WTC11 (cell line): Measurements from ENCODE around the gene B4GALT2. TPM values are rescaled to one million over a fixed set of nuclear protein-coding genes. Genes with fewer than 3 reads are reported as not detected.

Experiments used
- ATAC-seq: fragments of 200-7000 bp; cut with Tn5 transposase; 2 replicates; pipeline ENCODE4 v1.10.0; 2021; ENCODE audit warnings: mild to moderate bottlenecking, moderate library complexity
- CTCF ChIA-PET: fragments of 300-600 bp; sonication (Branson Sonifier 250); formaldehyde crosslinking; loops from one replicate; lab custom pipeline; 2021; ENCODE audit warnings: antibody characterized with exemption; lab: Charles Lee
- POLR2A ChIA-PET: fragments of 350-600 bp; sonication (Branson Sonifier 250); formaldehyde crosslinking; loops from one replicate; lab custom pipeline; 2021; ENCODE audit warnings: antibody characterized with exemption; lab: Charles Lee
- DNase-seq: peaks from one replicate; pipeline ENCODE4 v3.0.0; 2021; ENCODE audit warnings: low spot score
- H3K27ac Mint-ChIP-seq: 2 replicates; pipeline ENCODE4 v1.8.0; 2021; ENCODE audit warnings: mixed read lengths
- H3K27me3 Mint-ChIP-seq: 2 replicates; pipeline ENCODE4 v1.8.0; 2021; ENCODE audit warnings: low read depth, mild to moderate bottlenecking, moderate library complexity, mixed read lengths
- H3K36me3 Mint-ChIP-seq: 2 replicates; pipeline ENCODE4 v1.8.0; 2021; ENCODE audit warnings: mixed read lengths
- H3K4me1 Mint-ChIP-seq: 2 replicates; pipeline ENCODE4 v1.8.0; 2022; ENCODE audit warnings: mixed read lengths
- H3K4me3 Mint-ChIP-seq: 2 replicates; pipeline ENCODE4 v1.8.0; 2021; ENCODE audit warnings: mild to moderate bottlenecking, moderate library complexity, mixed read lengths
- H3K9me3 Mint-ChIP-seq: 2 replicates; pipeline ENCODE4 v1.8.0; 2021; ENCODE audit warnings: mixed read lengths
- CREB1 ChIP-seq: sonication (generic); formaldehyde crosslinking; IDR thresholded peaks from 2 replicates; pipeline ENCODE4 v1.8.0; 2023; ENCODE audit warnings: mild to moderate bottlenecking, missing genetic modification reagents
- FOXJ3 ChIP-seq: sonication (generic); formaldehyde crosslinking; IDR thresholded peaks from 2 replicates; pipeline ENCODE4 v1.9.0; 2021; ENCODE audit warnings: missing genetic modification reagents, mild to moderate bottlenecking, borderline replicate concordance
- GABPB1 ChIP-seq: sonication (generic); formaldehyde crosslinking; IDR thresholded peaks from 2 replicates; pipeline ENCODE4 v1.8.1; 2023; ENCODE audit warnings: mild to moderate bottlenecking, missing genetic modification reagents
- RORB ChIP-seq: fragments of 250-450 bp; sonication (Bioruptor Pico); IDR thresholded peaks from 2 replicates; pipeline ENCODE4 v1.9.0; 2021; ENCODE audit warnings: mild to moderate bottlenecking
- ZNF121 ChIP-seq: sonication (generic); formaldehyde crosslinking; IDR thresholded peaks from 2 replicates; pipeline ENCODE4 v1.8.0; 2023; ENCODE audit warnings: missing genetic modification reagents
- ZNF219 ChIP-seq: sonication (generic); formaldehyde crosslinking; IDR thresholded peaks from 2 replicates; pipeline ENCODE4 v1.8.0; 2023; ENCODE audit warnings: missing genetic modification reagents, mild to moderate bottlenecking, borderline replicate concordance
- total RNA-seq: library from RNA; stranded (reverse); gene quantifications from 3 replicates; pipeline ENCODE4 v1.2.3, GENCODE V29; 2021
- TF ChIP-seq, protein P1 (sequence below): sonication (generic); formaldehyde crosslinking; conservative IDR thresholded peaks from 2 replicates; pipeline ENCODE4 v1.8.1; 2023; ENCODE audit warnings: mild to moderate bottlenecking, low read depth, missing genetic modification reagents, moderate library complexity
- TF ChIP-seq, protein P2 (sequence below): fragments of 250-450 bp; sonication (Bioruptor Pico); IDR thresholded peaks from 2 replicates; pipeline ENCODE4 v1.9.0; 2021; ENCODE audit warnings: moderate library complexity, mild to moderate bottlenecking, inconsistent platforms, borderline replicate concordance
- TF ChIP-seq, protein P3 (sequence below): sonication (generic); formaldehyde crosslinking; IDR thresholded peaks from 2 replicates; pipeline ENCODE4 v1.8.0; 2022; ENCODE audit warnings: missing genetic modification reagents
- TF ChIP-seq, protein P4 (sequence below): sonication (generic); formaldehyde crosslinking; IDR thresholded peaks from 2 replicates; pipeline ENCODE4 v1.8.1; 2022; ENCODE audit warnings: missing genetic modification reagents, borderline replicate concordance
- TF ChIP-seq, protein P5 (sequence below): sonication (generic); formaldehyde crosslinking; IDR thresholded peaks from 2 replicates; pipeline ENCODE4 v1.8.0; 2022; ENCODE audit warnings: mild to moderate bottlenecking, missing genetic modification reagents
- TF ChIP-seq, protein P6 (sequence below): sonication (generic); formaldehyde crosslinking; IDR thresholded peaks from 2 replicates; pipeline ENCODE4 v1.8.1; 2023; ENCODE audit warnings: mild to moderate bottlenecking, missing genetic modification reagents
- TF ChIP-seq, protein P7 (sequence below): sonication (generic); formaldehyde crosslinking; IDR thresholded peaks from 2 replicates; pipeline ENCODE4 v1.8.0; 2022; ENCODE audit warnings: mild to moderate bottlenecking, missing genetic modification reagents

B4GALT2 gene
- total RNA-seq, 1 experiment from 2014 or later, result 66.7 TPM

DNA sequence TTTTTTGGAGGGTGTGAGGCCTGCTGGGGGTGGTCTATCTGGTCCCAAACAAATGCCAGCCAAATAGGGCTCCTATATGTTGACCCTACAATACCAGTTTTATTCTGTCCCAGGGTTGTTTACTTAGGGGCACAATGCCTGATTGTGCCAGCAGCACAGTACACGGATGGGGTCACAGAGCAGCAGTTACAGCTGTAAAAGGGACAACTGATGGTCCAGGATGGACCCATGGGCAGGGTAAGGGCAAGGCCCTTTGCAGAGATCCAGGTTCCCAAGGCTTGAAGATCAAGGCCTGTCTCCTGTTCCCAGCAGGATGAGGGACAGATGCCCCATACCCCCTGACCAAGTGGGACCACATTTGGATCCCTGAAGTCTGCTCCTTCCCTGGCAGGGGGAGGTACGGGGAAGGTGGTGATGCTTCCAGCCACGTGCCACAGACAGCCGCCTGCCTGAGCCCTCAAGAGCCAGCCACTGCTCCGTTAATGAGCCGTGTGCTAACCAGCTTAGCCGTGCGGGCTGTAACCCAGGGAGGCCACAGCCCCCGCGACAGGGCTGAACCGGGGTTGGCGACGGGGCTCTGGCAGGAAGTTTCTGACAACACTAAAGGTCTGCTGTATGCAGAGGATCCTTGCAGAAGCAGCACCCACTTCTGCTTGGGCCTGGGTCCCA, 34.1 kb downstream of the B4GALT2 start (continued):
- TF ChIP-seq, protein P1, sequence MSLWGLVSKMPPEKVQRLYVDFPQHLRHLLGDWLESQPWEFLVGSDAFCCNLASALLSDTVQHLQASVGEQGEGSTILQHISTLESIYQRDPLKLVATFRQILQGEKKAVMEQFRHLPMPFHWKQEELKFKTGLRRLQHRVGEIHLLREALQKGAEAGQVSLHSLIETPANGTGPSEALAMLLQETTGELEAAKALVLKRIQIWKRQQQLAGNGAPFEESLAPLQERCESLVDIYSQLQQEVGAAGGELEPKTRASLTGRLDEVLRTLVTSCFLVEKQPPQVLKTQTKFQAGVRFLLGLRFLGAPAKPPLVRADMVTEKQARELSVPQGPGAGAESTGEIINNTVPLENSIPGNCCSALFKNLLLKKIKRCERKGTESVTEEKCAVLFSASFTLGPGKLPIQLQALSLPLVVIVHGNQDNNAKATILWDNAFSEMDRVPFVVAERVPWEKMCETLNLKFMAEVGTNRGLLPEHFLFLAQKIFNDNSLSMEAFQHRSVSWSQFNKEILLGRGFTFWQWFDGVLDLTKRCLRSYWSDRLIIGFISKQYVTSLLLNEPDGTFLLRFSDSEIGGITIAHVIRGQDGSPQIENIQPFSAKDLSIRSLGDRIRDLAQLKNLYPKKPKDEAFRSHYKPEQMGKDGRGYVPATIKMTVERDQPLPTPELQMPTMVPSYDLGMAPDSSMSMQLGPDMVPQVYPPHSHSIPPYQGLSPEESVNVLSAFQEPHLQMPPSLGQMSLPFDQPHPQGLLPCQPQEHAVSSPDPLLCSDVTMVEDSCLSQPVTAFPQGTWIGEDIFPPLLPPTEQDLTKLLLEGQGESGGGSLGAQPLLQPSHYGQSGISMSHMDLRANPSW (CRISPR knock-in tag), result no peak
- TF ChIP-seq, protein P2, sequence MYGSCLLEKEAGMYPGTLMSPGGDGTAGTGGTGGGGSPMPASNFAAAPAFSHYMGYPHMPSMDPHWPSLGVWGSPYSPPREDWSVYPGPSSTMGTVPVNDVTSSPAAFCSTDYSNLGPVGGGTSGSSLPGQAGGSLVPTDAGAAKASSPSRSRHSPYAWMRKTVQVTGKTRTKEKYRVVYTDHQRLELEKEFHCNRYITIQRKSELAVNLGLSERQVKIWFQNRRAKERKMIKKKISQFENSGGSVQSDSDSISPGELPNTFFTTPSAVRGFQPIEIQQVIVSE, result no peak
- TF ChIP-seq, protein P3, sequence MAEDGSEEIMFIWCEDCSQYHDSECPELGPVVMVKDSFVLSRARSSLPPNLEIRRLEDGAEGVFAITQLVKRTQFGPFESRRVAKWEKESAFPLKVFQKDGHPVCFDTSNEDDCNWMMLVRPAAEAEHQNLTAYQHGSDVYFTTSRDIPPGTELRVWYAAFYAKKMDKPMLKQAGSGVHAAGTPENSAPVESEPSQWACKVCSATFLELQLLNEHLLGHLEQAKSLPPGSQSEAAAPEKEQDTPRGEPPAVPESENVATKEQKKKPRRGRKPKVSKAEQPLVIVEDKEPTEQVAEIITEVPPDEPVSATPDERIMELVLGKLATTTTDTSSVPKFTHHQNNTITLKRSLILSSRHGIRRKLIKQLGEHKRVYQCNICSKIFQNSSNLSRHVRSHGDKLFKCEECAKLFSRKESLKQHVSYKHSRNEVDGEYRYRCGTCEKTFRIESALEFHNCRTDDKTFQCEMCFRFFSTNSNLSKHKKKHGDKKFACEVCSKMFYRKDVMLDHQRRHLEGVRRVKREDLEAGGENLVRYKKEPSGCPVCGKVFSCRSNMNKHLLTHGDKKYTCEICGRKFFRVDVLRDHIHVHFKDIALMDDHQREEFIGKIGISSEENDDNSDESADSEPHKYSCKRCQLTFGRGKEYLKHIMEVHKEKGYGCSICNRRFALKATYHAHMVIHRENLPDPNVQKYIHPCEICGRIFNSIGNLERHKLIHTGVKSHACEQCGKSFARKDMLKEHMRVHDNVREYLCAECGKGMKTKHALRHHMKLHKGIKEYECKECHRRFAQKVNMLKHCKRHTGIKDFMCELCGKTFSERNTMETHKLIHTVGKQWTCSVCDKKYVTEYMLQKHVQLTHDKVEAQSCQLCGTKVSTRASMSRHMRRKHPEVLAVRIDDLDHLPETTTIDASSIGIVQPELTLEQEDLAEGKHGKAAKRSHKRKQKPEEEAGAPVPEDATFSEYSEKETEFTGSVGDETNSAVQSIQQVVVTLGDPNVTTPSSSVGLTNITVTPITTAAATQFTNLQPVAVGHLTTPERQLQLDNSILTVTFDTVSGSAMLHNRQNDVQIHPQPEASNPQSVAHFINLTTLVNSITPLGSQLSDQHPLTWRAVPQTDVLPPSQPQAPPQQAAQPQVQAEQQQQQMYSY (CRISPR knock-in tag), result no peak
- TF ChIP-seq, protein P4, sequence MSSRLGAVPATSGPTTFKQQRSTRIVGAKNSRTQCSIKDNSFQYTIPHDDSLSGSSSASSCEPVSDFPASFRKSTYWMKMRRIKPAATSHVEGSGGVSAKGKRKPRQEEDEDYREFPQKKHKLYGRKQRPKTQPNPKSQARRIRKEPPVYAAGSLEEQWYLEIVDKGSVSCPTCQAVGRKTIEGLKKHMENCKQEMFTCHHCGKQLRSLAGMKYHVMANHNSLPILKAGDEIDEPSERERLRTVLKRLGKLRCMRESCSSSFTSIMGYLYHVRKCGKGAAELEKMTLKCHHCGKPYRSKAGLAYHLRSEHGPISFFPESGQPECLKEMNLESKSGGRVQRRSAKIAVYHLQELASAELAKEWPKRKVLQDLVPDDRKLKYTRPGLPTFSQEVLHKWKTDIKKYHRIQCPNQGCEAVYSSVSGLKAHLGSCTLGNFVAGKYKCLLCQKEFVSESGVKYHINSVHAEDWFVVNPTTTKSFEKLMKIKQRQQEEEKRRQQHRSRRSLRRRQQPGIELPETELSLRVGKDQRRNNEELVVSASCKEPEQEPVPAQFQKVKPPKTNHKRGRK (CRISPR knock-in tag), result no peak
- TF ChIP-seq, protein P5, sequence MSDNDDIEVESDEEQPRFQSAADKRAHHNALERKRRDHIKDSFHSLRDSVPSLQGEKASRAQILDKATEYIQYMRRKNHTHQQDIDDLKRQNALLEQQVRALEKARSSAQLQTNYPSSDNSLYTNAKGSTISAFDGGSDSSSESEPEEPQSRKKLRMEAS (CRISPR knock-in tag), result no peak

DNA sequence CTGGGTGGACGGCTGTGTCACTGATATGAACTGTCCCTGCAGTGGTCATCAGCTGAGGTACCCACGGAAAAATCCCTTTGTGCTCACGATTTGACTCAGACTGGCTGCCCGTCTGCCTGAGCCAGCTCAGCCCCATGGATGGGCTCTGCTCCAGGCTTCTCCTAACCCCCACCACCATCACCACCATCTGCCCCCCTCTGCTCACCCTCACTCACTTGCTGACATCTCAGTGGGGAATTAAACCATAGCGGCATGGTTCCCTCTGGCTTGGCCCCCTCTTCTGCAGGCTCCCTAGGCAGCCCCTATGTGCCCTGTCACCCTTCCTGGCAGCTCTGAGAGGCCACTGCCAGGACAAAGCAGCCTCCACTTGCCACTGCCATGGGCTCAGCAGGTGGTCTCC, 34.9 kb downstream of the B4GALT2 start:
- POLR2A ChIA-PET, result interaction anchor here (0.6 to 0.8 kb wide), 2 partner anchors 21 to 728 kb away, joined by 5 to 7 read pairs; no protein-coding TSS in a partner anchor
- Mint-ChIP-seq H3K27ac (peak overlapping the region; percentile 22; the same call in 1 of the 2 replicates), H3K4me3 (no peak overlapping the region), H3K36me3 (no peaks in the 10 kb centered on the region), H3K9me3 (no peaks in the 10 kb centered on the region), H3K27me3 (no peaks in the 10 kb centered on the region), H3K4me1 (peaks cover 7% of the 10 kb centered on the region)
- TF ChIP-seq CREB1 (no peak), RORB (no peak), ZNF121 (CRISPR knock-in tag) (peak; percentile 83; the same call in 1 of the 2 replicates)
- CTCF ChIA-PET, result interaction anchor here (1.8 to 4.3 kb wide), 3 partner anchors 8 to 21 kb away, joined by 5 to 35 read pairs (median 8); no protein-coding TSS in a partner anchor
- DNase-seq, result no peak
- ATAC-seq, result no peak

DNA sequence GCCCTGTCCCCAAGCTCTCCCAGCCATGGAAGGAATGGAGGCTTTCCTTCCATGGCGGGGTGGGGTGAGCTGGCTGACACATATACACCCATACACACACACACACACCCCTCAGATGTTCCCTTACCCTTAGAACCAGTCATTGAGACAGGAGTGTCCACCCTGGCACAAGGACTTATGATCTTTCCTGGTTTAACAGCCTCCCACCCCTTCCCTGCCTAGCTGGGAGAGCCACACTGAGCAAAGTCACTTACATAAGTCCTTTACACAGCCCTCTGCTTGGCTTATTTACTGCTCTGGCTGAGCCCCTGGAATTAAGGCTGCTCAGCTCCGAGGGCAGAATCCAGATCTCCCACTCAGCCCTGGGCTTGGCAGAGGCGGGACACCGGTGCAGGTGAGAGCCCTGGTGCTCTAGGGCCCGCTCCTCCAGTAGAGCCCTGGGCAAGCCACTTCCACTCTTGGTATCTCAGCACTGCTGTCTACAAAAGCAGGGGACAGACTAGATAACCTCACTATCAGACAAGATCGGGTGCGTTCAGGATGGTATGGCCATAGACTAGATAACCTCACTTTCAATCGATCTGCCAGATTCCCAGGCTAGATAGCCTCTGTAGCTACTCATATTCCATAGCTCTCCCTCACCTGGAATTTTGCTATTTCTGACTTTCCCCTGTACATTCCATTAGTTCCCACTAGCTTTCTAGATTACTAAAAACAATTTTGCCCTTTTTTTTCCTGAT, 35.5 kb downstream of the B4GALT2 start:
- H3K36me3 Mint-ChIP-seq, result no peaks in the 10 kb centered on the region
- no peak for DNase-seq
- H3K4me1 Mint-ChIP-seq, result peaks cover 7% of the 10 kb centered on the region
- POLR2A ChIA-PET, result interaction anchor here (0.6 to 0.8 kb wide), 2 partner anchors 21 to 728 kb away, joined by 5 to 7 read pairs; no protein-coding TSS in a partner anchor
- CTCF ChIA-PET, result interaction anchor here (0.5 to 4.3 kb wide), 5 partner anchors 9 to 1016 kb away, joined by 3 to 35 read pairs (median 6); no protein-coding TSS in a partner anchor
- no peaks in the 10 kb centered on the region for H3K9me3 Mint-ChIP-seq
- H3K4me3 Mint-ChIP-seq, result no peak overlapping the region
- H3K27me3 Mint-ChIP-seq, result no peaks in the 10 kb centered on the region
- H3K27ac Mint-ChIP-seq, result peak overlapping the region; percentile 34
- ATAC-seq, result no peak
- TF ChIP-seq, protein P3 (CRISPR knock-in tag), result no peak
- TF ChIP-seq GABPB1 (CRISPR knock-in tag), result no peak
- no peak for TF ChIP-seq ZNF219 (CRISPR knock-in tag)
- no peak for TF ChIP-seq FOXJ3 (CRISPR knock-in tag)
- TF ChIP-seq, protein P6, sequence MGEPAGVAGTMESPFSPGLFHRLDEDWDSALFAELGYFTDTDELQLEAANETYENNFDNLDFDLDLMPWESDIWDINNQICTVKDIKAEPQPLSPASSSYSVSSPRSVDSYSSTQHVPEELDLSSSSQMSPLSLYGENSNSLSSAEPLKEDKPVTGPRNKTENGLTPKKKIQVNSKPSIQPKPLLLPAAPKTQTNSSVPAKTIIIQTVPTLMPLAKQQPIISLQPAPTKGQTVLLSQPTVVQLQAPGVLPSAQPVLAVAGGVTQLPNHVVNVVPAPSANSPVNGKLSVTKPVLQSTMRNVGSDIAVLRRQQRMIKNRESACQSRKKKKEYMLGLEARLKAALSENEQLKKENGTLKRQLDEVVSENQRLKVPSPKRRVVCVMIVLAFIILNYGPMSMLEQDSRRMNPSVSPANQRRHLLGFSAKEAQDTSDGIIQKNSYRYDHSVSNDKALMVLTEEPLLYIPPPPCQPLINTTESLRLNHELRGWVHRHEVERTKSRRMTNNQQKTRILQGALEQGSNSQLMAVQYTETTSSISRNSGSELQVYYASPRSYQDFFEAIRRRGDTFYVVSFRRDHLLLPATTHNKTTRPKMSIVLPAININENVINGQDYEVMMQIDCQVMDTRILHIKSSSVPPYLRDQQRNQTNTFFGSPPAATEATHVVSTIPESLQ (CRISPR knock-in tag), result no peak
- TF ChIP-seq, protein P7, sequence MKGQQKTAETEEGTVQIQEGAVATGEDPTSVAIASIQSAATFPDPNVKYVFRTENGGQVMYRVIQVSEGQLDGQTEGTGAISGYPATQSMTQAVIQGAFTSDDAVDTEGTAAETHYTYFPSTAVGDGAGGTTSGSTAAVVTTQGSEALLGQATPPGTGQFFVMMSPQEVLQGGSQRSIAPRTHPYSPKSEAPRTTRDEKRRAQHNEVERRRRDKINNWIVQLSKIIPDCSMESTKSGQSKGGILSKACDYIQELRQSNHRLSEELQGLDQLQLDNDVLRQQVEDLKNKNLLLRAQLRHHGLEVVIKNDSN (CRISPR knock-in tag), result no peak
